ENCODE data around the gene TTC13. TPM values are rescaled to one million over a fixed set of nuclear protein-coding genes. Genes with fewer than 3 reads are reported as not detected.
A peak's percentile ranks its signal among the peaks of the same experiment; 100 is the strongest.

The TTC13 gene
- total and polyA plus RNA-seq, 12 donors, result 6.6 to 20.7 (median 10.7) TPM

DNA sequence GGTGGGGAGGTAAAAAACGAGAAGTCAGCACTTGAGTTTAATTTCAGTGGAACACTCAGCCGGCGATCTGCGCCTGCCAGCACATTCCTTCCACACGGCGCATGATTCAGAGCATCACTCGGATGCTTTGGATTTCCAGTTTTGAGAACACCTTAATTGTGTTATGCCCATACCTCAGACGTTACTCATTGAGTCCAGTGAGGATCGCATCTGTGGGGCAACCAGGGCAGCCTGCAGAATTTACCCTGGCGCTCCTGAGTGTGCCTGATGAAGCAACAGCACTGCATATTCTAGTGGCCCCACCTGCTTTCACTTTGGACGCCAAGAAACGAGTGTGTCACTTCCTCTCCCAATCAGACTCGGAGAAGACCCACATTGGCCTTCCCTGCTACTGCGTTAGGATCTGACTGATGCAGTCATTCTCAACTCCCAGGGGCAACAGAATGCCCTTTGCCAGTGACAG is 41.5 kb upstream of the TTC13 start:
- TF ChIP-seq, protein P1, sequence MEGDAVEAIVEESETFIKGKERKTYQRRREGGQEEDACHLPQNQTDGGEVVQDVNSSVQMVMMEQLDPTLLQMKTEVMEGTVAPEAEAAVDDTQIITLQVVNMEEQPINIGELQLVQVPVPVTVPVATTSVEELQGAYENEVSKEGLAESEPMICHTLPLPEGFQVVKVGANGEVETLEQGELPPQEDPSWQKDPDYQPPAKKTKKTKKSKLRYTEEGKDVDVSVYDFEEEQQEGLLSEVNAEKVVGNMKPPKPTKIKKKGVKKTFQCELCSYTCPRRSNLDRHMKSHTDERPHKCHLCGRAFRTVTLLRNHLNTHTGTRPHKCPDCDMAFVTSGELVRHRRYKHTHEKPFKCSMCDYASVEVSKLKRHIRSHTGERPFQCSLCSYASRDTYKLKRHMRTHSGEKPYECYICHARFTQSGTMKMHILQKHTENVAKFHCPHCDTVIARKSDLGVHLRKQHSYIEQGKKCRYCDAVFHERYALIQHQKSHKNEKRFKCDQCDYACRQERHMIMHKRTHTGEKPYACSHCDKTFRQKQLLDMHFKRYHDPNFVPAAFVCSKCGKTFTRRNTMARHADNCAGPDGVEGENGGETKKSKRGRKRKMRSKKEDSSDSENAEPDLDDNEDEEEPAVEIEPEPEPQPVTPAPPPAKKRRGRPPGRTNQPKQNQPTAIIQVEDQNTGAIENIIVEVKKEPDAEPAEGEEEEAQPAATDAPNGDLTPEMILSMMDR (IDR thresholded peaks at IDR 0.05), result no peak
- no peak for TF ChIP-seq POLR2A (IDR thresholded peaks at IDR 0.05)
- intact Hi-C loops (cut with DNase I), result no loop called here
- no peak for DNase-seq
- Histone ChIP-seq H3K4me3 (no peak overlapping the region), H3K4me1 (replicated peaks in 1 of 2) (no peaks in the 10 kb centered on the region), H3K27ac (peak overlapping the region in 1 of 5 donors; percentile 50), H3K27me3 (no peaks in the 10 kb centered on the region), H3K36me3 (replicated peaks in 1 of 2) (no peaks in the 10 kb centered on the region), H3K9me3 (replicated peaks in 1 of 3) (no peaks in the 10 kb centered on the region)
- 76 to 85% (median 79%) methylated on average over 11 to 14 of the region's 14 CpGs for WGBS, 4 donors

DNA sequence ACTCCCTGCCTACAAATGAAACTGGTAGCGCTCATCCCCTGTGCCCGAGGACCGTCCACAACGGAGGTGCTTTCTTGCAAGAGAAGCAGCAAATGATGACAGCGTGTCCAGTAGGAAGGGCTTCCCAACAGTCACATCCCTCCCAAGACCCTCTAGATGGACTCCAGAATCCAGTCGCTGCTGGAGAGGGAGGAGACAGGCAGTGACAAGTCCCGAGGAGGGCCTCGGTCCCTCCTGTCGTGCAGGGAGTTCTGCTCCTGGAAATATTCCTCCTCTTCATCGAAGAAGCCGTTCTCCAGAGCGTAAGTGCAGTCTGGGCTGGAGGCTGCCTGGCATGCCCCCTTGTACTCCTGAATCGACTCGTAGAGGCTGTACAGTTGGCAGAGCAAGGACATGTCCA is 41.0 kb upstream of the TTC13 start:
- Histone ChIP-seq H3K36me3 (replicated peaks in 1 of 2) (no peaks in the 10 kb centered on the region), H3K4me1 (replicated peaks in 1 of 2) (no peaks in the 10 kb centered on the region), H3K9me3 (replicated peaks in 1 of 3) (no peaks in the 10 kb centered on the region), H3K27ac (peak overlapping the region in 1 of 5 donors; percentile 50), H3K4me3 (no peak overlapping the region), H3K27me3 (no peaks in the 10 kb centered on the region)
- 86 to 93% (median 91%) methylated on average over 5 to 14 of the region's 14 CpGs for WGBS, 4 donors
- TF ChIP-seq, protein P1 (IDR thresholded peaks at IDR 0.05), result no peak
- TF ChIP-seq POLR2A (IDR thresholded peaks at IDR 0.05), result no peak
- intact Hi-C loops (cut with DNase I), result no loop called here
- DNase-seq, result no peak

DNA sequence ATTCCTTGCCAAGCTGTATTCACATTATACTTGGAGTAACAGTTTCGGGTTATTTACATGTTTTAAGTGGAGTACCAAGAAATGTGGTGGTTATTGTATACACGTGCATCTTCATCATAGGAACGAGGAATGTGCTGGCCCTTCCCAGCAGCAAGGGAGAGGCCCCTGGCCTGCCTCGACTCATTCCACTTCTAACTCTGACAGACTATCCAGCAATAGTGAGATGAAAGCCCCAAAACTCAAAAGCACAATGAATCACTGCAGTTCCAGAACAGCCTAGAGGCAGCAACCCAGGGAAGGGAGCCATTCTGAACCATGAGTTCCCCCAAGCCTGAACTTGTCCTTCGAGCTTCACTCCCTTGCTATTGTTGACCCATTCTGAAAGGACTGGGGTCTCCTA is 38.3 kb upstream of the TTC13 start:
- H3K36me3 ChIP-seq (replicated peaks in 1 of 2), result no peaks in the 10 kb centered on the region
- H3K27me3 ChIP-seq, result no peaks in the 10 kb centered on the region
- TF ChIP-seq, protein P1 (IDR thresholded peaks at IDR 0.05), result no peak
- TF ChIP-seq POLR2A (IDR thresholded peaks at IDR 0.05), result no peak
- 89 to 94% (median 91%) methylated on average over 5 of the region's 5 CpGs for WGBS, 4 donors
- H3K4me3 ChIP-seq, result no peak overlapping the region
- no peaks in the 10 kb centered on the region for H3K9me3 ChIP-seq (replicated peaks in 1 of 3)
- intact Hi-C loops (cut with DNase I), result no loop called here
- DNase-seq, result no peak
- no peaks in the 10 kb centered on the region for H3K4me1 ChIP-seq (replicated peaks in 1 of 2)
- no peak overlapping the region for H3K27ac ChIP-seq

DNA sequence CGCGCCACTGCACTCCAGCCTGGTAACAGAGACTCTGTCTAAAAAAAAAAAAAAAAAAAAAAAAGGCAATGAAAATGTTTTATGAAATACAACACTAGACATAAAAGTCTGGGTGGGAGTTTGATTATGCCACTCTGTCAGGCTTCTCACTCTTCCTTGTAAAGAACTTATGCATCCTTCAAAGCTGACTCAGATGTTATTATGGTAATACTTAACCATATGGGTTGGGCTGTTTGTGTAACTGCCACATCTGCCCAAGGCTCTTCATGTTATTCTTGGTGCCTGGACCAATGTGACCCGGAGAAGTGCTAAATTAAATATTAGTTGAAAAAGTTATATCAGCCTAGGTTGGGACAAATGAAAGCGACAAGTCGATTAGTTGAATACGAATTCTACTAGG is 37.6 kb upstream of the TTC13 start:
- DNase-seq, result no peak
- H3K4me1 ChIP-seq (replicated peaks in 1 of 2), result no peaks in the 10 kb centered on the region
- H3K36me3 ChIP-seq (replicated peaks in 1 of 2), result no peaks in the 10 kb centered on the region
- no peak overlapping the region for H3K4me3 ChIP-seq
- WGBS, 4 donors, result 95 to 97% (median 95%) methylated on average over 6 of the region's 6 CpGs
- intact Hi-C loops (cut with DNase I), result no loop called here
- no peaks in the 10 kb centered on the region for H3K27me3 ChIP-seq
- no peak overlapping the region for H3K27ac ChIP-seq
- no peak for TF ChIP-seq POLR2A (IDR thresholded peaks at IDR 0.05)
- TF ChIP-seq, protein P1 (IDR thresholded peaks at IDR 0.05), result no peak
- H3K9me3 ChIP-seq (replicated peaks in 1 of 3), result no peaks in the 10 kb centered on the region

All from adrenal gland (tissue), 12 donors.